ENCODE data around the gene TBX6.
"Not testable (repeated sequence)": the region's sequence is repeated elsewhere in the genome, so short reads cannot be mapped to it uniquely, and the experiment has no call there.

TBX6 gene, protein sequence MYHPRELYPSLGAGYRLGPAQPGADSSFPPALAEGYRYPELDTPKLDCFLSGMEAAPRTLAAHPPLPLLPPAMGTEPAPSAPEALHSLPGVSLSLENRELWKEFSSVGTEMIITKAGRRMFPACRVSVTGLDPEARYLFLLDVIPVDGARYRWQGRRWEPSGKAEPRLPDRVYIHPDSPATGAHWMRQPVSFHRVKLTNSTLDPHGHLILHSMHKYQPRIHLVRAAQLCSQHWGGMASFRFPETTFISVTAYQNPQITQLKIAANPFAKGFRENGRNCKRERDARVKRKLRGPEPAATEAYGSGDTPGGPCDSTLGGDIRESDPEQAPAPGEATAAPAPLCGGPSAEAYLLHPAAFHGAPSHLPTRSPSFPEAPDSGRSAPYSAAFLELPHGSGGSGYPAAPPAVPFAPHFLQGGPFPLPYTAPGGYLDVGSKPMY

DNA sequence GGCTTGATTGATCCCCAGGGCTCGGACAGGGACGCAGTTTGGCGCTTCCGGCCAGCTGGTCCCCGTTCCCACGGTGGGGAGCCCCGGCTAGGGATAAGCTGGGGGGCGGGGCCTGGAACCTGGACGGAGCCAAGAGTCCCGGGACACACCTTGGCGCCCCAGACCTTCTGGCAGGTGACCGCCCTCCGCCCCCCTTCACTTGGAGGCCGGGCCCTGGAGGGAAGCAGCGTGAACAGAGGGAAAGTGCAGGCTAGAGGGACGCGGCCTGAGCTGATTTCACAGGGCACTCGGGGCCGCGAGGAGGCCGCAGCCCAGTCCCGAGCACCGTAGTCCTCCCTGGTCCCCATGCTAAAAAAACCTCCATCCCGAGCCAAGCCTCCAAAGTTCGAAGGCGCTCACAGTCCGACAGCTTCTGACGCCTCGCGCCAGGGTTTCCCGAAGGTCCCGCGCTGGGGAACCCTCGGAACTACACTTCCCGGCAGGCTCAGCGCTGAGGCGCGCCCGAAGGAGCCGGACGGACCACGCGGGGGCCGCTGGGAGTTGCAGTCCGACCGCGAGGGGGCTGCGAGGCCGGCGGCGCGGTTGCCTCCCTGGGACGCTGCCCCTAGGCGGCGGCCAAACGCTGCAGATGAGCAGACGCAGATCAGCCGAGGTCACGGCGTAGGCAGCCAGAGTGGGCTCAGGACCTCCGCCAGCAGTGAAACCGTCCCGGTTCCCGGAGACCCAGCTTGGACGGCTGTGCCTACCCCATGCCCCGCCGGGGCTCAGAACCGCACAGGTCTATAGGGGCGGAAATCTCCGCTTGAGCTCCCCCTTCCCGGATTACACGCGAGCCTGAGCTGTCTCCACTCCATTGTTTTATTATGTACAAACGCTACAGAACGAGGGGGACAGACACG, at the start of gene TBX6:
Gene TBX6 (minus strand): TSS at position 451 of the 899 bp plus-strand sequence. CDS start 731 bp downstream, outside the sequence.
- peak; percentile 82 for DNase-seq (ENCODE audit: low read depth, low spot score)

DNA sequence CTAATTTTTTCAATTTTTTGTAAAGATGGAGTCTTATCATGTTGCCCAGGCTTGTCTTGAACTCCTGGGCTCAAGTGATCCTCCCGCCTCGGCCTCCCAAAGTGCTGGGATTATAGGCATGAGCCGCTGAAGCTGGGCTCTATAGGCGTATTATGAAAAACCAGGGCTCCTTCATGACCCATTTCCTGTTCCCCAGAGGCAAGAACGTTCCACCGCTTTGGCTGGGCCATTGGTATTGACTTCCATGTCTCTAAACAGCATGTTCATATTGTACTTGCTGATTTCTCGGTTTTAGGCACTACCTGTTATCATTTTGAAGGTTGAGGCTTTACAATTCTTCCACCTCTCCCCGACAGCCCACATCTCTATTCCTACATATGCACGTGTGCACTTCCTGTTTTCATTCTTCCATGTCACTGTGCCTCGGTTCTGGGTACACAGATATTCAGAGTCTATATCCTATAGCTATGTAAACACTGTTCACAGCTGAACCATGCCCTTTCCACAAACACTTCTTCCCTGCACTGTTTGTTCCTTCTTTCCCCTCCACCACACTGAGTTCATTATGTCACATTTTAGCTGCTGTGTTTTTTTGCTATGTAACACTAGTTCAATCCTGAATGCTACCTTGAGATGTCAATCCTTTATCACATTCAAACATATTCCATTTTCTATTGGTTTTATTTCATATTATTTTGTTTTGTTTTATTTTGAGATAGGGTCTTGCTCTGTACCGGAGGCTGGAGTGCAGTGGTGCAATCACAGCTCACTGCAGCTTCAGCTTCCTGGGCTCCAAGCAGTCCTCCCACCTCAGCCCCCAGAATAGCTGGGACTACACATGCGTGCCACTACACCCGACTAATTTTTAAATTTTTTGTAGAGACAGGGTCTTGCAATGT, 48.1 kb upstream of the TBX6 start:
- DNase-seq (ENCODE audit: low read depth, low spot score): no peak

DNA sequence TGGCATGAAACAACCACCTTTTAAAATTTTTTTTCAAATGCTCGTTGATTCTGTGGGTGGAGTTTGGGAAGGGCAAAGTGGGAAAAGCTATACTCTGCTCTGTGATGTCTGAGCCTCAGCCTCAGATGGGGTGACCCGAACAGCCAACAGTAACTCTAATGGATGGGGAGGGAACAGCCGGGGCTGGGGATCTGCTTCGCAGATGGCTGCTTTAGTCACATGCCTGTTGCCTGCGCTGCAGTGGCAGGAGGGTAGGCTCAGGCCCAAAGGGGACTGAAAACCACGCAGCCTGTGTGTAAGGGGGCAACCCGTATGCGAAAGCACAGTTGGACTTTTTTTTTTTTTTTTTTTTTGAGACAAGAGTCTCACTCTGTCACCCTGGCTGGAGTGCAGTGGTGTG, 46.2 kb upstream of the TBX6 start:
- no peak for DNase-seq (ENCODE audit: low read depth, low spot score)

DNA sequence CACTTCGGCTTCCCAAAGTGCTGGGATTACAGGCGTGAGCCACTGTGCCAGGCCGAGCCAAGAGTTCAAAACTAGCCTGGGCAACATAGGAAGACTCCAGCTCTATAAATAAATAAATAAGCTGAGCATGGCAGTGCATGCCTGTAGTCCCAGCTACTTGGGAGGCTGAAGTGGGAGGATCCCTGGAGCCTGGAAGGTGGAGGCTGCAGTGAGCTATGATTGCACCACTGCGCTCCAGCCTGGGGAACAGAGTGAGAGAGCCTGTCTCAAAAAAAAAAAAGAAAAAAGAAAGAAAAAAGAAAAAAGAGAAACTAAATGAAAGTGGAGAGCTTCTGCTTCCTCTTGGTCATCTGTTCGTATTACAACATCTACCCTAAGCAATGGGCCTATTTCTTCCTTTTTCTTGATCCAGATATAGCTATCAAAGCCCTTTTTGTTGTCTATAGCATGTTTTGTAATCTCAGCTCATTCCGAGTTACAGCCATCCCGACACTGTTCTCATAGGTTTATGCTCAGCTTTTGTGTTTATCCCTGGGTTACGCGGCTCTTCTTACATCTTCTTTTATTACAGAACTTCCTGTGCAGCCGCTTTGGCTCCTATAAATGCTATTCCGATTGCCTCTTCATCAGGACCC, 45.4 kb upstream of the TBX6 start:
- no peak for DNase-seq (ENCODE audit: low read depth, low spot score)

DNA sequence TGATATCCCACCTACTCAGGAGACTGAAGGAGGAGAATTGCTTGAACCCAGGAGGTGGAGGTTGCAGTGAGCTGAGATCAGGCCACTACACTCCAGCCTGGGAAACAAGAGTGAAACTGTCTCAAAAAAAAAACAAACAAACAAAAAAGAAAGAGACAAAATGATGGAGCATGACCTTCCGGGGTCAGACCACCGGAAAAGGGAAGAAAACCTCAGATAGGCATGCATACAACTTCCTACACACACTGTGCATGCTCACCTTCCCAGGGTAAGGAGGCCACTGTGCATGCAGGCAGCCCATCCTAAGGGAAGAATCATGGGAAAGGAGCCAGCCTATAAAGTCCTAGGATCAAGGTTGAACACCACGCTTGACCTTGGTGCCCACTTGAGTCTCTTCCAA, 40.9 kb upstream of the TBX6 start:
- DNase-seq (ENCODE audit: low read depth, low spot score): no peak

DNA sequence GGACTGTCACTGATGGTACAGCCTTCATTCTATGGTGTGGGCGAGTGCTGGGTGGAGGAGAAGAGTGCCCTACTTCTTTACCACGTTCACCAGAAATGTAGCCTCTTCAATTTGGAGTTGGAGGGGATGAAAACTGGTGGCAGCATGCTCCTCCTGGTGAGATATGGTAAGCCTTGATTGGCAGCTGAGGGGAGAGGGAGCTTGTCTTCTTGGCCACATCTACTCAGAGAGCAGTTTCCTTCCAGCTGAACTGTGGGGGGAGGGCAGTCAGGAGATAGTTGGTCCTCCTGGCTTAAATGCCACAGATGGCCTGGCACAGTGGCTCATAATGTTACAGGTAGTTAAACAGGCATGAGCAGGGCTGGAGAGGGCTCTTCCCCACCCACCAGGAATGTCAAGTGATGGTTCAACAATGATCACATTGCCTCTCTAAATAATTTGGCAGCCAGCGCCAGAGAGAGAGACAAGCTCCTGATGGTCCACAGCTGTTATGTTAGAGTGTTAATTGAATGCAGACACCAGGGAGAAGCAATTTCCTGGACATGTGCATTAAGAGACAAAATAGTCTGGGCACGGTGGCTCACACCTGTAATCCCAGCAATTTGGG, 40.2 kb upstream of the TBX6 start:
- DNase-seq (ENCODE audit: low read depth, low spot score): no peak

DNA sequence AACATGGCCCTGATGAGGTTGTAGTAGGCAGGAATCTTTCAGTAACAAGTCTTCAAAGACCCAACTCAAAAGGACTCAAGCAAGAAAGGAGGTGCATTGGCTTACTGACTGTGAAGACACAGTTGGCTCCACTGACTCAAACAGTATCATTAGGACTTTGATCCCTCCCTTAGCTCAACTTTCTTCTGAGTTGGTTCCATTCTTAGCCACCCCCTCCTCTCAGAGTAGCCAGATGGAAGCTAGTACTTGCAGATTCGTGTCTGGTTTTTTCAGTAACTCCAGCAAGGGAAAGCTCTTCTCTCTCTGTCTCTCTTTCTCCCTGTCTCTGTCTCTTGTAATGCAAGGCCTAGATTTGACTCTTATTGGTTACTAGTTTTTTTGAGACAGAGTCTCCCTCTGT, 36.3 kb upstream of the TBX6 start:
- no peak for DNase-seq (ENCODE audit: low read depth, low spot score)

DNA sequence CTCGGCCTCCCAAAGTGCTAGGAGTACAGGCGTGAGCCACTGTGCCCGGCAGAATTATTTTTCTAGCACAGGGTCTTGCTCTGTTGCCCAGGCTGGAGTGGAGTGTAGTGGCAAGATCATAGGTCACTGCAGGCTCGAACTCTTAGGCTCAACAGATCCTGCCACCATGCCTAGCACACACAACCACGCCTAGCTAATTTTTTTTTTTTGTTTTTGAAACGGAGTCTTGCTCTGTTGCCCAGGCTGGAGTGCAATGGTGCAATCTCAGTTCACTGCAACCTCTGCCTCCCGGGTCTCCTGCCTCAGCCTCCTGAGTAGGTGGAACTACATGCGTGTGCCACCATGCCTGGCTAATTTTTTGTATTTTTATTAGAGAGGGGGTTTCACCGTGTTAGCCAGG, 34.0 kb upstream of the TBX6 start:
- DNase-seq (ENCODE audit: low read depth, low spot score): not testable (repeated sequence)

DNA sequence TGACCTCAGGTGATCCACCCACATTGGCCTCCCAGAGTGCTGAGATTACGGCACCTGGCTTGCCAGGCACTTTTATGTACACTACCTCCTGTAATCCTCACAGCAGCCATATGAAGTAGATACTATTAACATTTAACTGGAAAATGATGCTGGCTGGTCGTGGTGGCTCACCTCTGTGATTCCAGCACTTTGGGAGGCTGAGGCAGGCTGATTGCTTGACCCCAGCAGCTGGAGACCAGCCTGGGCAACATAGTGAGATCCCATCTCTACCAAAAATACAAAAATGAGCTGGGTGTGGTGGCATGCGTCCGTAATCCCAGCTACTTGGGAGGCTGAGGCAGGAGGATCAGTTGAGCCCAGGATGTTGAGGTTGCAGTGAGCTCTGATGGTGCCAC, 33.3 kb upstream of the TBX6 start:
- DNase-seq (ENCODE audit: low read depth, low spot score): no peak

DNA sequence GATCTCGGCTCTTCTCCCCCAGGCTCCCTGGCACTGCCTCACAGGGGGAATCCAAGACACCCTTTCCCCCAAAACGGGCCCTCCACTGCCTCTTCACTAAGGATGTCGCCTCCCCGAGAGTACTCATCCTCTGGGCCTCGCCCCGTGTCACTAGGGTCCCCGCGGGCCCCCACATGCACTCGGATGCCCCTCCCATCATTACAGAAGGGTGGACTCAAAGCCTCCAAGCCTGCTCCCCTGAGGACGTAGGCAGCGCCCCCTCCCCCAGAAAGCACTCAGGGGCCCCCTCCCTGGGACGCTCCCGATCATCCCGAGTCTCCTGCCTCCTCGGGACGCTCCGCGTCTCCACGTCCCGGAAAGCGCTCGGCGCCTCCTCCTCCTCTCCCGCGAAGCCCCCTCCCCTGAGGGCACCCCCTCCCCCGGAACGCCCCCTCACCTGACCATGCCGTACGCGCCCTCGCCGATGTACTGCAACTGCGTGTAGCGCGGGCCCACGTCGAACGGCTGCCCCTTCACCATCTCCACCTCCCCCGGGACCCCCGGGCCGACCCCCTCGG, 31.0 kb upstream of the TBX6 start:
- no peak for DNase-seq (ENCODE audit: low read depth, low spot score)

DNA sequence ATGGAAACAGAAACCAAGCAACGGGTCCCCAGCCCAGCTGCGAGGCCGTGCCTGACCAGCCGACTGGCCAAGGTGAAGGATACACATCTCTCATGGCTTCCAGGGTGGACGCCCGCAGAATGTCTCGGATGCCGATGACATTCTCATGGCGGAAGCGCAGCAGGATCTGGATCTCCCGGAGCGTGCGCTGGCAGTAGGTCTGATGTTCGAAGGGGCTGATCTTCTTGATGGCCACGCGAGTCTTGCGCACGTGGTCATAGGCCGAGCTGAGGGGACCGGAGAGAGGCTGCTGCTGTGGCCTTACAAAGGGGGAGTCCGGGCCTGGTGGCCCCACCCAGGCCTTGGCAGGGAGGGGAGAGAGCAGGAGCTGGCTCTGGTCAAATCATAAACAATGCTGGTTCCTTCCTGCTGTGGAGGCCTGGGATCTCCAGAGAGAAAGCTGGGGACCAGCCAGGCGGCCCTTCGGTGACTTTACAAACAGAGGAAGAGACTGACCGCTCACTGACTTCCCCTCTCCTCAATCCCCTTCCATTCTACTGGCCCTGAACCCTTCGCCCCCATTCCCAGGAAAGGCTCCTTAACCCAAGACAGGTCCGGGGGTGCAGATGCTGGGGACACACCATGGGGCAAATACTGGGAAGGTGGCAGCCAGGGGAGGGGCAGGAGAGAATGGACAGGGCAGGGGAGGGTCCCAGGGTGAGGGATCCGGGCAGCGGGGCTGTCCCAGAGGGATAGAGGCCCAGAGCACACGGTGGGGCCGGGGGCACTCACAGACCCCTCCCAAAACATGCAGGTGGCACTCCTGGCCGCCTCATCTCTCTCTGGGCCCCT, 30.2 kb upstream of the TBX6 start:
- no peak for DNase-seq (ENCODE audit: low read depth, low spot score)

DNA sequence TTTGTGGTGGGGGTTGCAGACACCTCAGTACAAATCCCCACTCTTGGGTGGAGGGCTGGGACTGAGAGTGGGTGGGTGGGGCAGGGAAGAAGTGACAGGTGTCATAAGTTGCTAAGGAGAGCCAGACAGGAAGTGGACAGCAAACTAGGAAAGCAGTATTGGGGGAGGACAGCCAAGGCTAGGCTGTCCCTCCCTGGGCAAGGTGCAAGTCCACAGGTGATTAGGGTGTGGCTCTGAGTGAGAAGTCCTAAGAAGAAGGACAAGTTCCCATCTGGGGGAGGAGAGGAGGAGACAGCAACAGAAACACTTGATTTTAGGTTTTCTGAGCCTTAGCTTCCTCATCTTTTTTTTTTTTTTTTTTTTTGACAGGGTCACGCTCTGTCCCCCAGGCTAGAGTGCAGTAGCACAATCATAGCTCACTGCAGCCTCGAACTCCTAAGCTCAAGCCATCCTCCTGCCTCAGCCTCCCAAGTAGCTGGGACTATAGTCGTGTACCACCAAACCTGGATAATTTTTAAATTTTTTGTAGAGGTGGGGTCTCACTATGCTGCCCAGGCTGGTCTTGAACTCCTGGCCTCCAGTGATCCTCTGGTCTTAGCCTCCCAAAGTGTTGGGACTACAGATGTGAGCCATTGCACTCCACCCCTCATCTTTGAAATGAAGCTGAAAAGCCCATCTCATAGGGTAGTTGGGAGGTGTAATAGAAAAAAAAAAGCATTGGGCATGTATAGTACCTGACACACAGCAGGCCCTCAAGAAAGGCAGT, 28.8 kb upstream of the TBX6 start:
- DNase-seq (ENCODE audit: low read depth, low spot score): no peak

DNA sequence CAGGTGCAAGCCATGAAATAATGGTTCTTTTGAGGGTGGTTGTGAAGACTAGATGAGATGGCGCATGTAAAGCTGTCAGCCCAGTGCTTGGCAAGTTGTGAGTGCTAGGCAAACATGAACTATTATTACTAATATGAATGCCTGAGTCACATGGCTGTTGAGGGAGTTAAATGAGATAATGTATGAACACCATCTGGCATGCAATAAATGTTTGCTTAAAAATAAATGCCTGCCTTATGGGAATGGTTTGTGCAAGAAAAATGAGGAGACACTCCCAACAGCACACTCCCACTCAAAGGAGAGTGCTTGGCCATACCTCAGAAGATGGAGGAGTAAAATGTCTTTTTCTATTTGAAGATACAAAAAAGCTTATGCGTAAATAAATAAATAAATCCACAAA, 27.7 kb upstream of the TBX6 start:
- DNase-seq (ENCODE audit: low read depth, low spot score): no peak

DNA sequence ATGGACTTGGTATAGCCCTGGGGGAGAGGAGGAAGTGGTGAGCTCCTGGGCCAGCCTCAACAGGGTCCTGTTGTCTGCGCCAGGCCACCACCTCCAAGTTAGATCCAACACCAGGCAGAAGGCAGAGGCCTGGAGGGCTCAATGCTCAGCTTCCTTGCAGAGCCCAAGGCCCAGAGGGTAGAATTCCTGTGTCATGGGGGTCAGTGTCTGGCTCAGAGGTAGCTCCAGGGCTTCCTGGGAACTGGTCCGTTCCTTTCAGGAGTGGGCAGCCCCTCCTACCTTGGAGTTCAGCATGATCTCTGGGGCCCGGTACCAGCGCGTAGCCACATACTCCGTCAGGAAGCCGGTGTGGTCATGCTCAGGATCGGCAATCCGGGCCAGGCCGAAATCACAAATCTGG, 26.0 kb upstream of the TBX6 start:
- DNase-seq (ENCODE audit: low read depth, low spot score): no peak

DNA sequence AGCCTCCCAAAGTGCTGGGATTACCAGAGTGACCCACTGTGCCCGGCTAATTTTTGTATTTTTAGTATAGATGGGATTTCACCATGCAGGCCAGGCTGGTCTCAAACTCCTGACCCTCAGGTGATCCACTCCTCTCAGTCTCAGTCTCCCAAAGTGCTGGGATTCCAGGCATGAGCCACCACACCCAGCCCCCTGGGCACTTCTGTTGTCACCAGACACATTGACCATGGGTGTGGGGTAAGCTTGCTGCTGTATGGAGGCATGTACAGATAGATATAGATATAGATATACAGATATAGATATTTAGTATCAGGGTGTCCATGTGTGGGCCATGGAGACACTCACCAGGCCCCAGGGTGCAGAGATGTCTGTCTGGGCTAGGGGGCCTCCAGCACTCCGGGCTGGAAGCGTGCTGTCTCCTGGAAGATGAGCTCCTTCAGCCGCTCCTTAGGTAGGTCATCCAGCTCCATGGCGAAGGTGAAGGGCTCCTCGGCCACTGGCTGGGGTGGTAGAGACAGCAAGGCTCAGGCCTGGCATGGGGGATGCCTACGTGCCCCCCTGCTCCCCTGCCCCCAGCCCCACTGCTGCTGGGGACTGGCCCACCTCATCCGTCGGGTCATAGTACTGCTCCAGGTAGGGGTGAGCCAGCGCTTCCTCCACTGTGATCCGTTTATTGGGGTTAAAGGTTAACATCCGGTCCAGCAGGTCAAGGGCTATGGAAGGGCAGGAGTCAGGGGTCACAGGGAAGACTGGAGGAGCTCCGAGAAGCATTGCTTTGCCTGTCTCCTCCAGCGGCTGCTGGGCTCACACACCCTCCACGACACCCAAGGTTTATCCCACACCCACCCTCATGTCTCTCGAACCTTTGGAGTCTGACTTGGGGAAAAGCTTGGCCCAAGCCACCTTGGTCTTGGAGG, 24.8 kb upstream of the TBX6 start:
- DNase-seq (ENCODE audit: low read depth, low spot score): no peak

DNA sequence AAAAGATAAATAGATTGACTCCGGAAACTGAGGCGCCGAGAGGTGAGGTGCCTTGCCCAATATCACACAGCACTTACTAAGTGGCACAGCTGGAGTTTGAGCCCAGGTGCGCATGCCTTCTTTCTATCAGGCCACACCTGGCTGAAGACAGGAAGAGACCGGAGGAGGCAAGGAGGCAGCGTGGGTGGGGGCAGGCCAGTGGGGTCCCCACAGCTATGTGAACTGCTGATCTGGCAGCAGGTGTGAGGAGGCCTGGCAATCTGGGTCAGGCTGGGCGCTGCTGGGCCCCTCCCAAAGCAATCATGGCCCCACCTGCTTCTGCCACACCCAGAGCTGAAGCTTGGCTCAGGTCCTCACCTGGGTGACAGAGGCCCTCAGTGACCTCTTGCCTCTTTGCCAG, 23.5 kb upstream of the TBX6 start:
- DNase-seq (ENCODE audit: low read depth, low spot score): no peak

DNA sequence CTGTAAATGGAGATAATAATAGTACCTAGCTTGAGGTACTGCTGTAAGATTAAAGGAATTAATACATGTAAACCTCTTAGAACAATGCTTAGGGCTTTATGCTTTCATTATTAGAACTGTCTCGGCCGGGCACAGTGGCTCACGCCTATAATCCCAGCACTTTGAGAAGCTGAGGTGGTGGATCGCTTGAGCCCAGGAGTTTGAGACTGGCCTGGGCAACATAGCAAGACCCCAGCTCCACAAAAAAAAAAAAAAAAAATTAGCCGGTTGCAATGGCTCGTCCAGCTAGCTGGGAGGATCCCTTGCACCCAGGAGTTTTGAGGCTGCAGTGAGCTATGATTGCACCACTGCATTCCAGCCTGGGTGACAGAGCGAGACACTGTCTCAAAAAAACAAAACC, 23.1 kb upstream of the TBX6 start:
- DNase-seq (ENCODE audit: low read depth, low spot score): not testable (repeated sequence)

DNA sequence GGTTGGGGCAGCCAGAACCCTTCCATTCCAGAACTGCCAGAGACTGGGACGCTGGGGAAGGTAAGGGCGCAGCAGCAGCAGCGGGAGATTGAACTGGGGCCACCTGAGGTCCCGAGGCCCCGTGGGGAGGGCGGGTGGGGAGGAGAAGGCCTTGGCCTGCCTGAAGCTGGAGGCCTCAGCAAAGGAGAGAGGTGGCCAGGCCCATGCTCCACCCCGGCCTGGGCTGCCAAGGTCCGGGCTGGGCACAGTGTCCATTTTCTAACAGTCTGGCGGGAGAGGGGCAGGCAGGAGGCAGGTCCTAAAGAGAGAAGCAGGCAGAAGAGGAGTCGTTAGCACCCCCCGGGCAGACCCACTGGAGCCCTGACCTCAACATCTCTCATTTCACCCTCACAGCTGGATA, 22.7 kb upstream of the TBX6 start:
- DNase-seq (ENCODE audit: low read depth, low spot score): no peak
